ENCODE measurements around the gene MARS1.
"Not testable (repeated sequence)": the region's sequence is repeated elsewhere in the genome, so short reads cannot be mapped to it uniquely, and the experiment has no call there.

Gene MARS1

GRCh38 chr12:57487597-57488401 lies at the start of gene MARS1:
Gene MARS1, plus strand, starts transcription at chr12:57488068. Its CDS starts 23 bp downstream, at chr12:57488091.
- peak; percentile 87 for DNase-seq (ENCODE audit: low read depth)

DNA sequence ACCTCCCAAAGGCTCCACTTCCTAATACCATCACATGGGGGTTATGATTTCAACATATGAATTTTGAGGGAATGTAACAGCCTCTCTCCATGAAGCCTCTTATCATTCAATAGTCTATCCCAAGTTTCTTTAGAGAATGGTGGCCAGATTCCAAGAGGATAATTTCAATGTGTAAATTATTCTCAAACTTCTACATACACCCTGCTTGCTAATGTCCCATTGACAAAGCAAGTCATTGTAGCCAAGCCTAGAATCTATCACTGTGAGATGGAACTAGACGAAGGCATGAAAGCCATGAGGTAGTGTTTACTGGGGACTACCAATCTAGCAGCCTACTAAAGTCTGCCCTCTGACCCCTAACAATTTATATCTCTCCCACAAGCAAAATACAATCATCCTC lies 49.5 kb upstream of the MARS1 start:
- no peak for DNase-seq (ENCODE audit: low read depth)

DNA sequence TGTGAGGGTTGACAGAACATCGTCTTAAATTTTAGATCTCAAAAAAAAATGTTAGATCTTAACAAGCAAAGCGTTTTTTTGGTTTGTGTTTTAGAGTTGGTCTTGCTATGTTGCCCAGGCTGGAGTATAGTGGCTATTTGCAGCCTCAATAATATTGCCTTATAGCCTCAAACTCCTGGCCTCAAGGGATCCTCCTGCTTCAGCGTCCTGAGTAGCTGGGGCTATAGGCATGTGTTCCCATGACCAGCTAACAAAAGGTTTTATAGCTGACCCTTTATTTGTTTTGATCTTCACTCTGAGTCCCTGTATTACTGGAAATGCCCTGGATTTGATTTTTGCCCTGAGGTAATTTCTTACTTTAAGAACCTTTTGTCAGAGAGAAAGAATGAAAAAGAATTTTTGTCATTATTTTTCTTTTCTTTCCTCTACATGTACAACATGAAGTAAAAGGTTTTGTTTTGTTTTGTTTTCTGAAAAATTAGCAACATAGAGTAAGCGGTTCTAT lies 48.1 kb upstream of the MARS1 start:
- DNase-seq (ENCODE audit: low read depth), result no peak

GRCh38 chr12:57441393-57441792 lies 46.5 kb upstream of the MARS1 start:
- DNase-seq (ENCODE audit: low read depth), result not testable (repeated sequence)

- no peak for DNase-seq (ENCODE audit: low read depth)
These were observed 45.9 kb upstream of the MARS1 start for GRCh38 chr12:57441846-57442427.

DNA sequence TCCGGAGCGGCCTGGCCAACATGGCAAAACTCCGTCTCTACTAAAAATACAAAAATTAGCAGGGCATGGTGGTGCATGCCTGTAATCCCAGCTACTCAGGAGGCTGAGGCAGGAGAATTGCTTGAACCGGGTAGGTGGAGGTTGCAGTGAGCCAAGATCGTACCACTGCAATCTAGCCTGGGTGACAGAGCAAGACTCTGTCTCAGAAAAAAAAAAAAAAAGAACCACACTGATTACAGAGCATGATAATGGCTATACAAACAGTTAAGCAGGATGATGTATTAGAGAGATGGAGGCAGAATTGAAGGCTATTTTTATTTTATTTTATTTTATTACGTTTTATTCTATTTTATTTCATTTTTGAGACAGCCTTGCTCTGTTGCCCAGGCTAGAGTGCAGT lies 43.5 kb upstream of the MARS1 start:
- not testable (repeated sequence) for DNase-seq (ENCODE audit: low read depth)

GRCh38 chr12:57444744-57445143 lies 43.1 kb upstream of the MARS1 start:
- DNase-seq (ENCODE audit: low read depth), result no peak

DNA sequence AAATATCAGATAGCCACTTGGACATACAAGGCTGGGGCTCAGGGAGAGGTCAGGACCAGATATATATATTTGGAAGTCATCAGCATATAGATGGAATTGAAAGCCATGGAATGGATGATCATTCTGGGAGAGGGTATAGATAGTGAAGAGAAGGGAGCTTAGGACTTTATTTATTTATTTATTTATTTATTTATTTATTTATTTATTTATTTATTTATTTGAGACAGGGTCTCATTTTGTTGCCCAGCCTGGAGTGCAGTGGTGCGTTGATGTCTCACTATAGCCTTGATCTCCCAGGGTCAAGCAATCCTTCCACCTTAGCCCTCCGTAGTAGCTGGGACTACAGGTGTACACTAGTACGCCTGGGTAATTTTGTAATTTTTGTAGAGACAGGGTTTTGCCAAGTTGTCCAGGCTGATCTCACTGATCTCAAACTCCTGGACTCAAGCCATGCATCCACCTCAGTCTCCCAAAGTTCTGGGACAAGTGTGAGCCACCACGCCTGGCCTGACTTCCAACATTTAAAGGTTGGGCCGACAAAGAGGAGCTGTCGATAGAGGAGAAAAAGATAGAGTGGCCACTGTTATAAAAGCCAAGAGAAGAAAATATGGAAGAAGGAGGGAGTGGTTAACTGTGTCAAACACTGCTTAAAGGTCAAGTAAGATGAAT lies 41.4 kb upstream of the MARS1 start:
- no peak for DNase-seq (ENCODE audit: low read depth)

DNA sequence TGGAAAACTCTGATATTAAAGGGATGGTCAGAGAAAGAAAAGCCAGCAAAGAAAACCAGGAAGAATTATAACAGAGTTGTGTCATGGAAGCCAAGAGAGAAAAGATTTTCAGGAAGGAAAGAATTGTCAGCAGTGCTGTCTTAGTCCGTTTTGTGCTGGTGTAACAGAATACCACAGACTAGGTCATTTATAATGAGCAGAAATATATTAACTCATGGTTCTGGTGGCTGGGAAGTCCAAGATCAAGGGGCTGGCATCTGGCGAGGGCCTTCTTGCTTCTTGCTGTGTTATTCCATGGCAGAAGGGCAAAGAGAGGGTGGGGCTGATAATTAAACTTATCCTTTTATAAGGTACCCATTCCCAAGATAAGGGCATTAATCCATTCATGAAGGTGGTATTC lies 39.2 kb upstream of the MARS1 start:
- DNase-seq (ENCODE audit: low read depth), result no peak

DNA sequence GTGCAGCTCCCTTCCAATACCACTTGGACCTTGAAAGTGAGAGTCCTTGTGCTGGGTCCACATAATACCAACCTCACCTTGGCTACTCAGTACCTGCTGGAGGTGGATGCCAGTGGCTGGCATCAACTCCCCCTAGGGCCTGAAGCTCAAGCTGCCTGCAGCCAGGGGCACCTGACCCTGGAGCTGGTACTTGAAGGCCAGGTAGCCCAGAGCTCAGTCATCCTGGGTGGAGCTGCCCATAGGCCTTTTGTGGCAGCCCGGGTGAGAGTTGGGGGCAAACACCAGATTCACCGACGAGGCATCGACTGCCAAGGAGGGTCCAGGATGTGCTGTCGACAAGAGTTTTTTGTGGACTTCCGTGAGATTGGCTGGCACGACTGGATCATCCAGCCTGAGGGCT lies 38.5 kb upstream of the MARS1 start:
- no peak for DNase-seq (ENCODE audit: low read depth)

- DNase-seq (ENCODE audit: low read depth), result no peak
These were observed 37.8 kb upstream of the MARS1 start for GRCh38 chr12:57450057-57450456.

DNA sequence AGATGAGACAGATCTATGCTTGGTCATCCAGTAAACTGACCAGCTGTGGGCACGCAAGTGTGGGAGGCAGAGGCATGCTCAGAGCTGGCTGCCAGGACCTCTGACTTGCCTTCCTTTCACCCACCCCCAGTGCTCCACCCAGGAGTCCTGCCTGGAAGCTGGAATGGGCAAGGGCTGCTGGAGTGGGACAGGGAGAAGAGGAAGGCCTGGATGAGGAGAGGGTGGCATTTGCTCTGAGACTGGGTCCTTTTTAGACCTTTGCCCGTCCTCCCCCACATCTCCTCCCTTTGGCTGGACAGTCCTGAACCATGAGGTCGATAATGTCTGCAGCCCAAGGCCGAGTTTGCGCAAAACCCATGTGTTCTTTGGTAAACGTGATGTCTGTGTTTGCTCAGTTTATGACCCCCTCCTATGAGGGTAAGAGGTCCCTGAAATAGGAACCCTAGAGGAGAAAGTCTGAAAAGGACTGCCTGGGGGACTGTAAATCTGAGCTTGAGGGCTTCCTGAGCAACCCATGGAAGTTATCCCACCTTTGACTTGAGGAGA lies 36.6 kb upstream of the MARS1 start:
- DNase-seq (ENCODE audit: low read depth), result no peak

GRCh38 chr12:57452181-57452936 lies 35.5 kb upstream of the MARS1 start:
- DNase-seq (ENCODE audit: low read depth), result no peak

- no peak for DNase-seq (ENCODE audit: low read depth)
These were observed 34.8 kb upstream of the MARS1 start for GRCh38 chr12:57452937-57453509.

DNA sequence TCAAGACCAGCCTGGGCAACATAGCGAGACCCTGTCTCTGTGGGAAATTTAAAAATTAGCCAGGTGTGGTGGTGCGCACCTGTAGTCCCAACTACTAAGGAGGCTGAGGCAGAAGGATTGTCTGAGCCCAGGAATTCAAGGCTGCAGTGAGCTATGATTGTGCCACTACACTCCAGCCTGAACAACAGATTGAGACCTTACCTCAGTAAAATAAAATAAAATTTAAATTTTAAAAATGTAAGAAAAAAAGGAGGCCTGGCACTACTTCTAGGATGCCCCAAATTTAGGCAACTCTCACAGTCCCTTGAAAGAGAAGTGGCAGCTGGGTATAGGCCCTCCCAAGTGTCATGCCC lies 33.7 kb upstream of the MARS1 start:
- no peak for DNase-seq (ENCODE audit: low read depth)

DNA sequence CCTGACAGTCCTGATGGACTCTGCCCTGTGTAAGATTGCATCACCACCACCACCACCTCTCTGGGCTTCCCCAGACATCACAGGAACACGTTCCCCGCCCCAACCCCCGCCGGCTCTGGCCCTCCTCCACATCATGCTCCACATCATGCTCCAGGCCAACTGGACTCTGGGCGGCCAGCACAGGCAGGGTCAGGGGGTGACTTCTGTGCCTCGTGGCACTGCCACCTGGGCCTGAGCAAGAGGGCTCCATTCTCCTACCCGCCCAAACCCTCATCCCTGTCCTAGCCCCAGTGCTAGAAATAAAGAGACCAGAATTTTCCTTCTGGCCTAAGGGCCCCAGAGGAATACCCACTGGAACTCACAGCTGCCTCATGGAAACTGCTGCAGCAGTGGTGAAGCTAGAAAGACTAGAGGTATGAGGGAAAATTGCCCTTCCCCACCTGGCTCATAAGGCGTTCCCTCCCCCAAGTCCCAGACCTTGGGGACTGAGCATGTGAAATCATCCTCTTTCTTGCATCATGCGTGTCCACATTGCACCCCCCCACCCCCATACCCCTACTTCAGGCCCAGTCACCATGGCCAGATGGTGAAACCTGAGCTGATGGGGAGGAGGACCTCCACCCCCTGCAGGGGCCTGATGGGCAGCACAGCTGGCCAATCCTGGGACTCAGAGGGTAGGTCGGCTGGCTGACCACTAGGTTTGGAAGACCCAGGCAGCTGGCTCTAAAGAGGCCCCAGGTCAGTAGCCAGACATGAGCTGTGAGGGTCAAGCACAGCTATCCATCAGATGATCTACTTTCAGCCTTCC lies 33.1 kb upstream of the MARS1 start, which contains the start of gene INHBE:
Gene INHBE (plus strand): TSS at position 742 of the 808 bp plus-strand sequence. CDS start 230 bp downstream, outside the sequence.
- no peak for DNase-seq (ENCODE audit: low read depth)

- DNase-seq (ENCODE audit: low read depth), result no peak
These were observed 32.3 kb upstream of the MARS1 start for GRCh38 chr12:57455374-57456144.

- no peak for DNase-seq (ENCODE audit: low read depth)
These were observed 31.6 kb upstream of the MARS1 start for GRCh38 chr12:57456145-57456700.

GRCh38 chr12:57456737-57457490 lies 31.0 kb upstream of the MARS1 start:
- no peak for DNase-seq (ENCODE audit: low read depth)
